ENCODE results near the gene ARFGEF2. TPM values are rescaled to one million over a fixed set of nuclear protein-coding genes. Genes with fewer than 3 reads are reported as not detected.

The ARFGEF2 gene
- polyA plus RNA-seq, 1 donor (not counting 4 experiments of a cell fraction or from before 2014, with no cell fraction given): 19.2 TPM

DNA sequence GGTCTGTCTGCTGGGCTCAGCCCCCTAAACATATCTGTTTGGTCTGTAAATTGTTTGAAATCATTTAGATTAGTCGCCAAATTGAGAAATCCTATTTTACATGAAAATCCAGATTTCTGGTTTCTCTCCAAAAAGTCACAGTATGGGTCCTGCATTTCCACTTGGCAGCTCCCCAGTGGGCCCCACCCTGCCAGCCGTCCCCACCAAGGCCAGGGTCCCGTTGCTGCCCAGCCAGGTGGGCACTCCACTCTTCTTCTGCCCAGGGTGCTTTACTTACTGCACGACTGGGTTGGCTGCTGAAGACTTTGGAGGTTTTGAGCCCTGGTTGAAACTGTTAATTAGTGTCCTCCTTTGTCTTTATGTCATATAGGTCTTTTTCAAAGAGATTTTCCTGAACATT is 50.4 kb downstream of the ARFGEF2 start:
- no peaks in the 10 kb centered on the region for H3K9me3 ChIP-seq (ENCODE audit: control insufficient read depth, low read depth, low read length)
- no peaks in the 10 kb centered on the region for H3K4me1 ChIP-seq (ENCODE audit: control insufficient read depth, extremely low read depth, insufficient read depth, low read length)
- H2AFZ ChIP-seq (ENCODE audit: control insufficient read depth, low read length): no peak overlapping the region
- H3K4me3 ChIP-seq (ENCODE audit: control insufficient read depth in 2 of 3, extremely low read depth in 1 of 3, insufficient read depth in 2 of 3, low read depth in 1 of 3, low read length in 3 of 3): no peak overlapping the region
- dilution Hi-C loops (cut with MboI; ENCODE audit: extremely low pct_ligation_motif_present, low sequenced_read_pairs): no loop called here
- H3K27ac ChIP-seq (ENCODE audit: control insufficient read depth, insufficient read depth, low read length): no peak overlapping the region
- FAIRE-seq (no peak), DNase-seq (ENCODE audit: low read depth, low spot score) (no peak)
- H3K4me2 ChIP-seq (ENCODE audit: control insufficient read depth, extremely low read depth, insufficient read depth, low read depth, low read length): no peak overlapping the region
- H3K79me2 ChIP-seq (ENCODE audit: control insufficient read depth, insufficient read depth, low read length): no peaks in the 10 kb centered on the region
- H3K9me1 ChIP-seq (ENCODE audit: control insufficient read depth, extremely low read depth, insufficient read depth, low read length): no peaks in the 10 kb centered on the region
- TF ChIP-seq EZH2 (IDR thresholded peaks at IDR 0.05; ENCODE audit: low read length): no peak
- TF ChIP-seq, protein P1, sequence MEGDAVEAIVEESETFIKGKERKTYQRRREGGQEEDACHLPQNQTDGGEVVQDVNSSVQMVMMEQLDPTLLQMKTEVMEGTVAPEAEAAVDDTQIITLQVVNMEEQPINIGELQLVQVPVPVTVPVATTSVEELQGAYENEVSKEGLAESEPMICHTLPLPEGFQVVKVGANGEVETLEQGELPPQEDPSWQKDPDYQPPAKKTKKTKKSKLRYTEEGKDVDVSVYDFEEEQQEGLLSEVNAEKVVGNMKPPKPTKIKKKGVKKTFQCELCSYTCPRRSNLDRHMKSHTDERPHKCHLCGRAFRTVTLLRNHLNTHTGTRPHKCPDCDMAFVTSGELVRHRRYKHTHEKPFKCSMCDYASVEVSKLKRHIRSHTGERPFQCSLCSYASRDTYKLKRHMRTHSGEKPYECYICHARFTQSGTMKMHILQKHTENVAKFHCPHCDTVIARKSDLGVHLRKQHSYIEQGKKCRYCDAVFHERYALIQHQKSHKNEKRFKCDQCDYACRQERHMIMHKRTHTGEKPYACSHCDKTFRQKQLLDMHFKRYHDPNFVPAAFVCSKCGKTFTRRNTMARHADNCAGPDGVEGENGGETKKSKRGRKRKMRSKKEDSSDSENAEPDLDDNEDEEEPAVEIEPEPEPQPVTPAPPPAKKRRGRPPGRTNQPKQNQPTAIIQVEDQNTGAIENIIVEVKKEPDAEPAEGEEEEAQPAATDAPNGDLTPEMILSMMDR (optimal IDR thresholded peaks at IDR 0.05 in 1 of 3, IDR thresholded peaks at IDR 0.05 in 1 of 3, conservative IDR thresholded peaks at IDR 0.05 in 1 of 3; ENCODE audit: extremely low read depth in 1 of 3, insufficient read depth in 2 of 3, low read length in 3 of 3): no peak
- H3K27me3 ChIP-seq (ENCODE audit: control insufficient read depth, extremely low read depth, insufficient read depth, low read length): no peaks in the 10 kb centered on the region
- H4K20me1 ChIP-seq (ENCODE audit: control insufficient read depth, extremely low read depth, insufficient read depth, low read length): no peaks in the 10 kb centered on the region
- no peak overlapping the region for H3K9ac ChIP-seq (ENCODE audit: control insufficient read depth, extremely low read depth, insufficient read depth, low read length)
- peaks cover 15 to 33% of the 10 kb centered on the region in 2 experiments for H3K36me3 ChIP-seq (ENCODE audit: control insufficient read depth in 2 of 2, extremely low read depth in 1 of 2, insufficient read depth in 2 of 2, low read length in 2 of 2)

DNA sequence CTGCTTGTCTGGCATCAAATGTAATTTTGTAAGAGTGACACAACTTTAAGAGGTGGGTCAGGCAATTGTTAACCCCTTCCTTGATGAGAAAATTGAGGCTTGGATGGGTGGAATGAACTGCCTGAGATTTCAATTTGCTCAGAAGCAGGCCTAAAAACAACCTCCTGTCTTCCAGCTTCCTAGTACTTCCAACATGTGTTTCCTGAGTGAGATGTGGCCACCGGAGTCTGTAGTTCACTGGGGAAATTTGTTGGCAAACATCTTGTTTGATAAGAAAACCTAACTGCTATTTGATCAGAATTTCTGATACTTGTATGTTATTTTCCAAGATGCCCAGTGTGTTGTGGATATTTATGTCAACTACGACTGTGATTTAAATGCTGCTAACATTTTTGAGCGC is 51.3 kb downstream of the ARFGEF2 start:
- Histone ChIP-seq H2AFZ (ENCODE audit: control insufficient read depth, low read length) (no peak overlapping the region), H3K9me3 (ENCODE audit: control insufficient read depth, low read depth, low read length) (no peaks in the 10 kb centered on the region), H3K36me3 (ENCODE audit: control insufficient read depth in 2 of 2, extremely low read depth in 1 of 2, insufficient read depth in 2 of 2, low read length in 2 of 2) (peaks cover 14 to 33% of the 10 kb centered on the region in 2 experiments), H3K27me3 (ENCODE audit: control insufficient read depth, extremely low read depth, insufficient read depth, low read length) (no peaks in the 10 kb centered on the region), H3K9me1 (ENCODE audit: control insufficient read depth, extremely low read depth, insufficient read depth, low read length) (no peaks in the 10 kb centered on the region), H3K4me3 (ENCODE audit: control insufficient read depth in 2 of 3, extremely low read depth in 1 of 3, insufficient read depth in 2 of 3, low read depth in 1 of 3, low read length in 3 of 3) (no peak overlapping the region), H3K79me2 (ENCODE audit: control insufficient read depth, insufficient read depth, low read length) (no peaks in the 10 kb centered on the region), H3K27ac (ENCODE audit: control insufficient read depth, insufficient read depth, low read length) (no peak overlapping the region), H4K20me1 (ENCODE audit: control insufficient read depth, extremely low read depth, insufficient read depth, low read length) (no peaks in the 10 kb centered on the region), H3K9ac (ENCODE audit: control insufficient read depth, extremely low read depth, insufficient read depth, low read length) (no peak overlapping the region), H3K4me2 (ENCODE audit: control insufficient read depth, extremely low read depth, insufficient read depth, low read depth, low read length) (no peak overlapping the region), H3K4me1 (ENCODE audit: control insufficient read depth, extremely low read depth, insufficient read depth, low read length) (no peaks in the 10 kb centered on the region)
- FAIRE-seq (no peak), DNase-seq (ENCODE audit: low read depth, low spot score) (no peak)
- TF ChIP-seq, protein P1 (optimal IDR thresholded peaks at IDR 0.05 in 1 of 3, IDR thresholded peaks at IDR 0.05 in 1 of 3, conservative IDR thresholded peaks at IDR 0.05 in 1 of 3; ENCODE audit: extremely low read depth in 1 of 3, insufficient read depth in 2 of 3, low read length in 3 of 3): no peak
- no peak for TF ChIP-seq EZH2 (IDR thresholded peaks at IDR 0.05; ENCODE audit: low read length)
- dilution Hi-C loops (cut with MboI; ENCODE audit: extremely low pct_ligation_motif_present, low sequenced_read_pairs): no loop called here

Data from keratinocyte (primary cell).